Type B pancreatic cell (in vitro differentiated cells): ENCODE measurements around the gene PAX5. TPM values are rescaled to one million over a fixed set of nuclear protein-coding genes. Genes with fewer than 3 reads are reported as not detected.

ENCODE experiments used
- DNase-seq: peaks from one replicate; pipeline ENCODE4 v3.0.0; 2021; ENCODE audit warnings: mixed read lengths; ENCODE audit not compliant: unreplicated experiment; ENCODE audit errors: extremely low spot score
- H3K27ac Mint-ChIP-seq: 2 replicates; pipeline ENCODE4 v1.8.0; 2021; ENCODE audit warnings: mild to moderate bottlenecking, mixed read lengths
- H3K27me3 Mint-ChIP-seq: 2 replicates; pipeline ENCODE4 v1.8.0; 2021; ENCODE audit warnings: mixed read lengths
- H3K36me3 Mint-ChIP-seq: 2 replicates; pipeline ENCODE4 v1.8.0; 2021; ENCODE audit warnings: mixed read lengths
- H3K4me1 Mint-ChIP-seq: one replicate; pipeline ENCODE4 v1.8.0; 2021; ENCODE audit warnings: mixed read lengths; ENCODE audit not compliant: unreplicated experiment
- H3K4me3 Mint-ChIP-seq: 2 replicates; pipeline ENCODE4 v1.8.0; 2021; ENCODE audit warnings: mild to moderate bottlenecking, mixed read lengths
- H3K9me3 Mint-ChIP-seq: 2 replicates; pipeline ENCODE4 v1.8.0; 2021; ENCODE audit warnings: mixed read lengths
- total RNA-seq: library from RNA; stranded (reverse); gene quantifications from 2 replicates; pipeline ENCODE4 v1.2.1, GENCODE V29; 2021; ENCODE audit warnings: low replicate concordance
- TF ChIP-seq, protein P1 (sequence below): fragments of 200-600 bp; sonication (generic); conservative IDR thresholded peaks from 2 replicates; pipeline ENCODE4 v1.5.0; 2021; ENCODE audit warnings: antibody characterized with exemption, mild to moderate bottlenecking

PAX5 gene
- total RNA-seq, 1 donor from 2014 or later: not detected

DNA sequence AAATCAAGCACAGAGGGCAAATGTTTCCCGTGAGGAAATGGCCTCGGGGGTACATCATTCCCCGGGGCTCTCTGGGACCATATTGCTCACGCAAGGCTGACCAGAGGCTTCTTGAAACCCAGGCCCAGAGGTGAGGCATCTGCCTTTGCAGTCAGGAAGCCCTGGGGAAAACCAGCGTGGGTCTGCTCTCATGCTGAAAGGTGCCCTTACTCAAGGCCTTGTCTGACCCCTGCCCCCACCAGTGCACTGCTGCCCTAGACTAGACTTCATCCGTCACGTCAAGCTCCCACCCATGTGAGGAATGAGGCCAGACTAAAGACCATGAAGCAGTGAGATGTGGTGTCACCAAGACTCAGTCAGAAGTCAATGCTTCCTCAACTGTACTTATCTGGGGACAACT is 66.1 kb downstream of the PAX5 start:
- no peak for DNase-seq

DNA sequence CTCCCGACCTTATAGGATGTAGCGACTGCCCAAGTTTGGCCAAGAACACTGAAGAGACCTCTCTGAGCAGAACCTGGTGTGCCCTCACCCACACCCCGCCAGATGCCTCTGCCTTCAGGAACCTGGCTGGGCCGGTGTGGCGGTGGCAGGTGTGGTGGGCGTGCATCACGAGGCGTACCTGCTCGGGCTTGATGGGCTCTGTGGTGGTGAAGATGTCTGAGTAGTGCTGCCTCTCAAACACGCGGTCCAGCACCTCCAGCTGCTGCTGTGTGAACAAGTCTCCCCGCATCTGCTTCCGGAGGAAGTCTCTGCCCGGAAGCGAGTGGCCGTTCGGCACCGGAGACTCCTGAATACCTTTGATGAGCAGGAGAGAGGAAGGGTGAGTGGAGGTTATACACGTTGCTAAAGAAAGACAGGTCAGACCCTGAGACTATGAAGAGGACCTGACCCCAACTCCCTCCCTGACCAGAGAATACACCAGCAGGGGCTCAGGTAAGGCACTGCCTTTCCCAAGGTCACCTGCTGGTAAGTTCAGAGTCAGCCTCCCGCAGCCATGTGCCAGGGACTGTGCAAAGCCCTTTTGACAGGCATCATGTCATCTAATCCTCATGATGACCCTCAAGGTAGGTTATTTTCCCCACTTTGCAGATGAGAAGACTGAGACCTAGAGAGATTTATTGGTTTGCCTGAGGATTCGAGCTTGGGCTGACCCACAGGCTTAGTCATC is 67.5 kb downstream of the PAX5 start:
- no peak overlapping the region for H3K4me3 Mint-ChIP-seq
- no peaks in the 10 kb centered on the region for H3K36me3 Mint-ChIP-seq
- TF ChIP-seq, protein P1, sequence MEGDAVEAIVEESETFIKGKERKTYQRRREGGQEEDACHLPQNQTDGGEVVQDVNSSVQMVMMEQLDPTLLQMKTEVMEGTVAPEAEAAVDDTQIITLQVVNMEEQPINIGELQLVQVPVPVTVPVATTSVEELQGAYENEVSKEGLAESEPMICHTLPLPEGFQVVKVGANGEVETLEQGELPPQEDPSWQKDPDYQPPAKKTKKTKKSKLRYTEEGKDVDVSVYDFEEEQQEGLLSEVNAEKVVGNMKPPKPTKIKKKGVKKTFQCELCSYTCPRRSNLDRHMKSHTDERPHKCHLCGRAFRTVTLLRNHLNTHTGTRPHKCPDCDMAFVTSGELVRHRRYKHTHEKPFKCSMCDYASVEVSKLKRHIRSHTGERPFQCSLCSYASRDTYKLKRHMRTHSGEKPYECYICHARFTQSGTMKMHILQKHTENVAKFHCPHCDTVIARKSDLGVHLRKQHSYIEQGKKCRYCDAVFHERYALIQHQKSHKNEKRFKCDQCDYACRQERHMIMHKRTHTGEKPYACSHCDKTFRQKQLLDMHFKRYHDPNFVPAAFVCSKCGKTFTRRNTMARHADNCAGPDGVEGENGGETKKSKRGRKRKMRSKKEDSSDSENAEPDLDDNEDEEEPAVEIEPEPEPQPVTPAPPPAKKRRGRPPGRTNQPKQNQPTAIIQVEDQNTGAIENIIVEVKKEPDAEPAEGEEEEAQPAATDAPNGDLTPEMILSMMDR: no peak
- no peaks in the 10 kb centered on the region for H3K9me3 Mint-ChIP-seq
- no peak overlapping the region for H3K27ac Mint-ChIP-seq
- H3K27me3 Mint-ChIP-seq: peaks cover 30% of the 10 kb centered on the region
- H3K4me1 Mint-ChIP-seq: peaks cover 3% of the 10 kb centered on the region
- no peak for DNase-seq

More for the DNA sequence above, 66.1 kb downstream of the PAX5 start:
- Mint-ChIP-seq H3K36me3 (no peaks in the 10 kb centered on the region), H3K9me3 (no peaks in the 10 kb centered on the region), H3K4me1 (no peaks in the 10 kb centered on the region), H3K4me3 (no peak overlapping the region), H3K27me3 (peaks cover 25% of the 10 kb centered on the region), H3K27ac (no peak overlapping the region)
- TF ChIP-seq, protein P1: no peak

DNA sequence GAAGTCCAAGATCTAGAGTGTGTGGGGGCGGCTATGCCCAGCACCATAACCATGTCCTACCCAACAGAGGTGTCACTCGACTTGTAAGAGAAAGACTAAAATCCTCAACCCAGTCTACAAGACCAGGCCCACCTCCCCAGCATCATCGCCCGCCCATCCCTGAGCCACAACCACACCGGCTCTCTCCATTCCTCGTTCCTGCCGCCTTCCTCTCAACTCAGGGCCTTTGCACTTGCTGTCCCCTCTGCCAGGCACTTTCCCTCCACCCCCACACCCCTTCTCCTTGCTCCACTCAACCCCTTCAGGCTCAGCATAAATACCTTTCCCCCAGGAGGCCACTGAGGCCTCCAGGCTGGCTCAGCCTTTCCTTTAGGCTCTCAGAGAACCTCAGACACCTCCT is 69.3 kb downstream of the PAX5 start:
- Mint-ChIP-seq H3K4me3 (no peak overlapping the region), H3K36me3 (no peaks in the 10 kb centered on the region), H3K4me1 (peaks cover 8% of the 10 kb centered on the region), H3K9me3 (no peaks in the 10 kb centered on the region), H3K27ac (no peak overlapping the region), H3K27me3 (peaks cover 28% of the 10 kb centered on the region)
- TF ChIP-seq, protein P1: no peak
- no peak for DNase-seq

DNA sequence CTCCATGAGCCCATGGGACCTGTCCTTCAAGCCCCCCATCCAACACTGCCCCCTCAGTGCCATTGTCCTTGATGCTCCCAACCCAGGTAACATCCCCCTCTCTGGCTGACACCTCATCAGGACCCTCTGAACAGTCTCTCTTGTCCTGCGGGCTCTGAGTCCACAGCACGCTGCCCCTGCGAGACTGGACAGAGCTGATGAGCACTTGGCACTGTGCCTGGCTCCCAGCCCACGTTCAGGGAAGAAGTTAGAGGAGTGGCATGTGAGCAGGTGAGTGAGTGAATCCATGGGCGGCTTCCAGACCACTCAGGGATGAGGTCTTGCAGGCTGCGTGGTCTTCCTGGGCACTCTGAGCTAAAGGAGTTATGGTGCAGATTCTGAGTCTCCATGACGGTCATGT is 70.7 kb downstream of the PAX5 start:
- H3K36me3 Mint-ChIP-seq: no peaks in the 10 kb centered on the region
- peaks cover 40% of the 10 kb centered on the region for H3K27me3 Mint-ChIP-seq
- TF ChIP-seq, protein P1: no peak
- no peak overlapping the region for H3K27ac Mint-ChIP-seq
- no peak overlapping the region for H3K4me3 Mint-ChIP-seq
- DNase-seq: no peak
- H3K4me1 Mint-ChIP-seq: peaks cover 8% of the 10 kb centered on the region
- no peaks in the 10 kb centered on the region for H3K9me3 Mint-ChIP-seq

DNA sequence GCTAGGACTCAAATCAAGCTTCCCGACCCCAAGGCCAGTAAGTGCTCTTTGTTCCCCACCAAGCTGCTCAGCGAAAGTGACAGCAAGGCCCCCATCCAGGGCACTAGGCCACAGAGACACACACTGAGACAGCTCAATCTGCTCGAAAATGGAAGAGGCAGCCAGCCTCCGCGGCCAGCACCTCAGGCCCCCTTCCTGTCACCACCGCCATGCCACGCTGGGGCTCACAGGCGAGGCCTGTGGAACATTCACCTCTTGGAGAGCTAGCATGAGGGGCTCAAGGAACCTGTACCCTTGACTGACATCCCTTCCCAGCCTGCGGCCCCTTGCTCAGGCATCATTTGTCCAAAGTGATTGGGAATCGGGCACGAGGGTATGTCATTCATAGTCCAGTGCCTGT is 71.4 kb downstream of the PAX5 start:
- DNase-seq: no peak
- Mint-ChIP-seq H3K36me3 (no peaks in the 10 kb centered on the region), H3K4me1 (peaks cover 8% of the 10 kb centered on the region), H3K27me3 (peaks cover 47% of the 10 kb centered on the region), H3K27ac (no peak overlapping the region), H3K9me3 (no peaks in the 10 kb centered on the region), H3K4me3 (no peak overlapping the region)
- TF ChIP-seq, protein P1: no peak
